Measurements from ENCODE around the gene ATP23. TPM values are rescaled to one million over a fixed set of nuclear protein-coding genes. Genes with fewer than 3 reads are reported as not detected.

Gene ATP23
- total RNA-seq, 2 donors from 2014 or later = 10.4 to 11.3 TPM

DNA sequence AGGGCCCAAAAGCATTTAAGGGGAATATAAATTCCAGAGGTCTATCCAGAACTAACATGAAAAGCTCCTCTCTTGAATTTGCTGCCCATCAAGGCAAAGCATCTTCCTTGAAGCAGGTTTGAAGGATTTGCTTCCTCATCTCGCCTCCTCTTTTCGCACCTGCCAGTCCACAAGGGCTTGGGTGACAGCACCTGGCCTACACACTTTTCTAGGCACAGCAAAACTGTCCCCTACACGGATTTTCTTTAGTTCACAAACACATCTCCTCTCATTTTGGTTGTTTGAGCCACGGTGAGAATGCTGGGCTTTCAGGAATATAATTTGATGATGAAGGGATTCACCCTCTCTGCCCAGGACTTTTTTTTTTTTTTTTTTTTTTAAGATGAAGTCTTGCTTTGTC lies 36.9 kb upstream of the ATP23 start:
- 84 to 100% methylated on average over 1 to 4 of the region's 4 CpGs for WGBS, 2 experiments (ENCODE audit: insufficient coverage in 1 of 2, insufficient read length in 1 of 2)
- no peaks in the 10 kb centered on the region for H3K9me3 ChIP-seq (ENCODE audit: control insufficient read depth, low read length)
- no peaks in the 10 kb centered on the region for H3K36me3 Mint-ChIP-seq (ENCODE audit: low read depth)
- H3K4me3 Mint-ChIP-seq = no peak overlapping the region
- no peak overlapping the region for H3K27ac Mint-ChIP-seq
- peaks cover 10% of the 10 kb centered on the region for H3K27me3 Mint-ChIP-seq (ENCODE audit: insufficient read depth)
- no peaks in the 10 kb centered on the region for H3K4me1 ChIP-seq (ENCODE audit: control insufficient read depth, insufficient read depth, low read length)
- H3K27me3 ChIP-seq (ENCODE audit: control insufficient read depth, insufficient read depth, low read length, poor library complexity, severe bottlenecking) = no peaks in the 10 kb centered on the region
- H3K9me3 Mint-ChIP-seq = no peaks in the 10 kb centered on the region
- H3K9ac ChIP-seq (ENCODE audit: extremely low read depth, low read length, poor library complexity, severe bottlenecking) = no peak overlapping the region
- DNase-seq = no peak
- H3K27ac ChIP-seq (ENCODE audit: low read depth, low read length) = no peak overlapping the region
- H3K36me3 ChIP-seq (ENCODE audit: control insufficient read depth, insufficient read depth, low read length) = no peaks in the 10 kb centered on the region
- TF ChIP-seq, protein P1, sequence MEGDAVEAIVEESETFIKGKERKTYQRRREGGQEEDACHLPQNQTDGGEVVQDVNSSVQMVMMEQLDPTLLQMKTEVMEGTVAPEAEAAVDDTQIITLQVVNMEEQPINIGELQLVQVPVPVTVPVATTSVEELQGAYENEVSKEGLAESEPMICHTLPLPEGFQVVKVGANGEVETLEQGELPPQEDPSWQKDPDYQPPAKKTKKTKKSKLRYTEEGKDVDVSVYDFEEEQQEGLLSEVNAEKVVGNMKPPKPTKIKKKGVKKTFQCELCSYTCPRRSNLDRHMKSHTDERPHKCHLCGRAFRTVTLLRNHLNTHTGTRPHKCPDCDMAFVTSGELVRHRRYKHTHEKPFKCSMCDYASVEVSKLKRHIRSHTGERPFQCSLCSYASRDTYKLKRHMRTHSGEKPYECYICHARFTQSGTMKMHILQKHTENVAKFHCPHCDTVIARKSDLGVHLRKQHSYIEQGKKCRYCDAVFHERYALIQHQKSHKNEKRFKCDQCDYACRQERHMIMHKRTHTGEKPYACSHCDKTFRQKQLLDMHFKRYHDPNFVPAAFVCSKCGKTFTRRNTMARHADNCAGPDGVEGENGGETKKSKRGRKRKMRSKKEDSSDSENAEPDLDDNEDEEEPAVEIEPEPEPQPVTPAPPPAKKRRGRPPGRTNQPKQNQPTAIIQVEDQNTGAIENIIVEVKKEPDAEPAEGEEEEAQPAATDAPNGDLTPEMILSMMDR (conservative IDR thresholded peaks at IDR 0.05) = no peak
- H3K4me1 Mint-ChIP-seq = peaks cover 4% of the 10 kb centered on the region
- no peak overlapping the region for H3K4me3 ChIP-seq (ENCODE audit: low read length)

DNA sequence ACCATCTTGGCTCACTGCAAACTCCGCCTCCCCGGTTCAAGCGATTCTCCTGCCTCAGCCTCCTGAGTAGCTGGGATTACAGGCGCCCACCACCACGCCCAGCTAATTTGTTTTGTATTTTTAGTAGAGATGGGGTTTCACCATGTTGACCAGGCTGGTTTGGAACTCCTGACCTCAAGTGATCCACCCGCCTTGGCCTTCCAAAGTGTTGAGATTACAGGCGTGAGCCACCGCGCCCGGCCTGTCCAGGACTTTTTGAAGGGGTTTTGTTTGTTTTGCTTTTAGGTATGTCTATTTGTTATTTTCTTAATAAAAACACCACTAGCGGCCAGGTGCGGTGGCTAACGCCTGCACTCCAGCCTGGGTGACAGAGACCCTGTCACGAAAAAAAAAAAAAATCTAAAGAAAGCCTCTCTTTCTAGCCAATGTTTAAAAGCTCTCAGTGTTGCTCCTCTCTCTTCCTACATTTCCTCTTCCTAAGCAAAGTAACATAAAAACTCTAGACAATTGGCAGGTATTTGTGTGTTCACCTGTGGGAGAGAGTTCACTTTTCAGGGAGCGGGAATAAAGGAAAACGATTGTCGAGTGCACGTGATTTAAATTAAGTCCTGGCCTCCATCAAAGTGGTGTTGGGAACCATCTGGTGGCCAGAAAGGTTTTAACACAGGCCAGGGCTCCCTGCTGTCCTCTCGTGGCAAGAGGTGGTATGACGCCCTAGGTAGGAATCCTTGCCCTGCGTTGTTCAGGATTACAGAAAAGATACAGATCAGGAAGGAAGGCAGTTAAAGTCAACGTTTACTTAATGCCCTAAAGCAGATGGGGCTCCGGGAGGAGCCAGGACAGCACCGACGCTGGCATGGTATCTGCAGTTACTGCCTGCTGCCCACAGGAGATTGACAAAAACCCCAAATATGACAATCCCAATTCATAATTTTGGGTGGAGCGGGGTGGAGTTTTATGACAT lies 36.2 kb upstream of the ATP23 start:
- no peak overlapping the region for H3K4me3 ChIP-seq (ENCODE audit: low read length)
- Mint-ChIP-seq H3K4me3 (no peak overlapping the region), H3K9me3 (no peaks in the 10 kb centered on the region), H3K27me3 (ENCODE audit: insufficient read depth) (peaks cover 10% of the 10 kb centered on the region), H3K27ac (no peak overlapping the region), H3K36me3 (ENCODE audit: low read depth) (no peaks in the 10 kb centered on the region), H3K4me1 (peaks cover 4% of the 10 kb centered on the region)
- no peaks in the 10 kb centered on the region for H3K4me1 ChIP-seq (ENCODE audit: control insufficient read depth, insufficient read depth, low read length)
- DNase-seq = peak; percentile 99
- no peak overlapping the region for H3K27ac ChIP-seq (ENCODE audit: low read depth, low read length)
- no peaks in the 10 kb centered on the region for H3K27me3 ChIP-seq (ENCODE audit: control insufficient read depth, insufficient read depth, low read length, poor library complexity, severe bottlenecking)
- TF ChIP-seq, protein P1 (conservative IDR thresholded peaks at IDR 0.05) = peak; percentile 100
- H3K9ac ChIP-seq (ENCODE audit: extremely low read depth, low read length, poor library complexity, severe bottlenecking) = no peak overlapping the region
- no peaks in the 10 kb centered on the region for H3K9me3 ChIP-seq (ENCODE audit: control insufficient read depth, low read length)
- 50 to 52% methylated on average over 11 to 25 of the region's 26 CpGs for WGBS, 2 experiments (ENCODE audit: insufficient coverage in 1 of 2, insufficient read length in 1 of 2)
- no peaks in the 10 kb centered on the region for H3K36me3 ChIP-seq (ENCODE audit: control insufficient read depth, insufficient read depth, low read length)

DNA sequence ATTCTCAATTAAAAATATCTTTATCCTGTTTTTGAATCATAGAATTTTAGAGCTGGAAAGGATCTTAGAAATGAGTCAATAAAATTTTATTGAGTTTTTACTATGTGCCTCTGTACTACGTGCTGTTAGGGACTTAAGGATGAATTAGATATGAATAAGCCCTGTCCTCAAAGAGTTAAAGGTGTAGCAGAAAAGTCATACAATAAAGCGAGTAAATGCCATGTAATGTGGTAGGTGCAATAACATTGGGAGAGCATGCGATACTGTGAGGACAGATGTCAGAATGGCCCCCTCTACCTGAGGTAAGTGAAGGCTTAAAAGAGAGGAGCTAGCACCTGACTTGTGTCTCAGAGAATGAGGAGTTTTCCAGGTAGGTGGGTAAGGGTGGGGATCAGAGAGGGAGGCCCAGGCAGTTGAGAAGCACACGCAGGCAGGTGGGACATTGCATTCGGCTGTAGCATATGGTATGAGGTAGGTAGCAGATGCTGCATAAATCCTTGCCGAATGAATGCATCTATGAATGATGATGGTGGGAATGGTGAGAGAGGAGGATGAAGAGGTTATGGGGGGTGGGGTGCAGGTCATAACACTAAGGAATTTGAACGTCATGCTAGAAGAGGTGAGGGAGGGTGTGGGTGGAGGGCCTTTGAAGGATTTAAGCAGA lies 35.4 kb upstream of the ATP23 start:
- H3K9me3 Mint-ChIP-seq = no peaks in the 10 kb centered on the region

More for the DNA sequence above, 35.4 kb upstream of the ATP23 start:
- peaks cover 4% of the 10 kb centered on the region for H3K4me1 Mint-ChIP-seq
- no peak for DNase-seq
- H3K27ac Mint-ChIP-seq = no peak overlapping the region
- H3K36me3 Mint-ChIP-seq (ENCODE audit: low read depth) = no peaks in the 10 kb centered on the region
- TF ChIP-seq, protein P1 (conservative IDR thresholded peaks at IDR 0.05) = no peak
- 88 to 97% methylated on average over 5 to 7 of the region's 7 CpGs for WGBS, 2 experiments (ENCODE audit: insufficient coverage in 1 of 2, insufficient read length in 1 of 2)
- no peak overlapping the region for H3K4me3 Mint-ChIP-seq
- no peaks in the 10 kb centered on the region for H3K4me1 ChIP-seq (ENCODE audit: control insufficient read depth, insufficient read depth, low read length)
- no peak overlapping the region for H3K9ac ChIP-seq (ENCODE audit: extremely low read depth, low read length, poor library complexity, severe bottlenecking)
- no peaks in the 10 kb centered on the region for H3K9me3 ChIP-seq (ENCODE audit: control insufficient read depth, low read length)
- H3K36me3 ChIP-seq (ENCODE audit: control insufficient read depth, insufficient read depth, low read length) = no peaks in the 10 kb centered on the region
- H3K27me3 Mint-ChIP-seq (ENCODE audit: insufficient read depth) = peaks cover 10% of the 10 kb centered on the region
- H3K27ac ChIP-seq (ENCODE audit: low read depth, low read length) = no peak overlapping the region
- no peak overlapping the region for H3K4me3 ChIP-seq (ENCODE audit: low read length)
- no peaks in the 10 kb centered on the region for H3K27me3 ChIP-seq (ENCODE audit: control insufficient read depth, insufficient read depth, low read length, poor library complexity, severe bottlenecking)

Measured in endodermal cell (in vitro differentiated cells).